Spleen (tissue), 11 donors: ENCODE data around the gene PLEKHN1. TPM values are rescaled to one million over a fixed set of nuclear protein-coding genes. Genes with fewer than 3 reads are reported as not detected.
"Not testable (repeated sequence)": the region's sequence is repeated elsewhere in the genome, so short reads cannot be mapped to it uniquely, and the experiment has no call there.

Experiments used
- DNase-seq: peaks from one replicate; pipeline ENCODE4 v3.0.0-alpha.2; 2020
- H3K27ac ChIP-seq, 8 donors: fragments of 200-600 bp; sonication (generic) in 7 of 8; 1 replicate in 4 of 8; 2 replicates in 4 of 8; pipeline versions ENCODE4 v1.5.0 to v1.8.0; 2016 to 2021; ENCODE audit warnings: inconsistent platforms in 4 of 8, mild to moderate bottlenecking in 4 of 8, moderate library complexity in 1 of 8
- H3K27me3 ChIP-seq, 7 donors: fragments of 200-600 bp; sonication (generic) in 6 of 7; replicated peaks in 1 of 7; 1 replicate in 4 of 7; 2 replicates in 3 of 7; pipeline versions ENCODE4 v1.5.0 to v1.8.0; 2016 to 2021; ENCODE audit warnings: inconsistent platforms in 3 of 7, mild to moderate bottlenecking in 1 of 7
- H3K36me3 ChIP-seq, 6 donors: fragments of 200-600 bp; sonication (generic) in 5 of 6; 1 replicate in 4 of 6; 2 replicates in 2 of 6; pipeline versions ENCODE4 v1.5.0 to v1.8.0; 2016 to 2021; ENCODE audit warnings: inconsistent platforms in 2 of 6
- H3K4me1 ChIP-seq, 6 donors: fragments of 200-600 bp; sonication (generic) in 5 of 6; 1 replicate in 3 of 6; 2 replicates in 3 of 6; pipeline versions ENCODE4 v1.5.0 to v1.8.0; 2016 to 2021; ENCODE audit warnings: inconsistent platforms in 3 of 6
- H3K4me3 ChIP-seq, 8 donors: fragments of 200-600 bp; sonication (generic) in 7 of 8; 1 replicate in 4 of 8; 2 replicates in 4 of 8; pipeline versions ENCODE4 v1.5.0 to v1.8.0; 2016 to 2021; ENCODE audit warnings: inconsistent platforms in 4 of 8, mild to moderate bottlenecking in 4 of 8, moderate library complexity in 2 of 8
- H3K9me3 ChIP-seq, 8 donors: fragments of 200-600 bp; sonication (generic) in 7 of 8; 1 replicate in 4 of 8; 2 replicates in 4 of 8; pipeline versions ENCODE4 v1.5.0 to v1.8.0; 2016 to 2021; ENCODE audit warnings: inconsistent platforms in 4 of 8
- POLR2A ChIP-seq, 3 donors: fragments of 450-650 bp; IDR thresholded peaks; one replicate each; pipeline ENCODE4 v1.5.1; 2017; ENCODE audit warnings: antibody characterized with exemption in 3 of 3, mild to moderate bottlenecking in 1 of 3
- POLR2AphosphoS5 ChIP-seq, 3 donors: sonication (generic); formaldehyde crosslinking; IDR thresholded peaks; one replicate each; pipeline ENCODE4 v1.5.1; 2017; ENCODE audit warnings: antibody characterized with exemption in 3 of 3
- WGBS, 5 donors: extraction: QIAGEN DNeasy Blood & Tissue Kit in 3 of 5; methylation state at CpG; one replicate each; pipeline versions ENCODE4 v1.1.5 to v1.1.7; 2013 to 2018; 5-methylcytosine and 5-hydroxymethylcytosine counted together
- intact Hi-C: fragments of 100-400 bp; cut with DNase I; formaldehyde crosslinking; loops from one replicate; pipeline ENCODE4 v1.15.0; 2023; ENCODE audit warnings: low total_unique reads
- polyA plus RNA-seq, 3 donors: library from polyadenylated mRNA; stranded (reverse); fragments of 200-250 nt; gene quantifications; one replicate each; pipeline ENCODE4 v1.2.1, GENCODE V29; 2013
- total RNA-seq, 7 donors: library from RNA; depleted of rRNA in 3 of 7; stranded (reverse); fragments of >200 nt in 3 of 7; fragmentation: NEBNext Ultra II Directional in 4 of 7; extraction: Animal tissue kit (Norgen Biotek cat#: 25700) in 4 of 7; gene quantifications; one replicate each; pipeline versions ENCODE4 v1.1.0 to v1.2.1, GENCODE V29; 2016 to 2021
- TF ChIP-seq, protein P1 (sequence below), 11 experiments: fragments of 200-600 bp in 7 of 11; fragments of 450-650 bp in 4 of 11; sonication (generic) in 4 of 11; IDR thresholded peaks in 8 of 11; conservative IDR thresholded peaks in 3 of 11; 1 replicate in 7 of 11; 2 replicates in 4 of 11; pipeline versions ENCODE4 v1.4.0 to v1.8.0; 2016 to 2021; ENCODE audit warnings: antibody characterized with exemption in 11 of 11, inconsistent platforms in 4 of 11, mild to moderate bottlenecking in 1 of 11
- donor health status: healthy with polysubstance abuse.
- donor health status: DM: no; HTN: no; CAD: no; lungs with moderate emphysema.
- donor health status: DM: no; HTN: no; CAD: no.
- donor health status: Bipolar disorder and iron deficiency.
- donor health status: healthy.
- donor health status: DM: no; HTN: no; CAD: no.
- donor health status: DM: yes; HTN: yes; CAD: no.

The PLEKHN1 gene
- total and polyA plus RNA-seq, 10 donors: 0.17 to 2.2 (median 0.95) TPM

- no peaks in the 10 kb centered on the region for H3K36me3 ChIP-seq
- no peak overlapping the region for H3K4me3 ChIP-seq
- H3K27me3 ChIP-seq: peaks cover 10 to 85% (median 63%) of the 10 kb centered on the region in 7 donors
- DNase-seq: no peak
- H3K9me3 ChIP-seq: no peaks in the 10 kb centered on the region
- intact Hi-C loops: no loop called here
- H3K4me1 ChIP-seq: peaks cover 5 to 14% (median 9%) of the 10 kb centered on the region in 6 donors
- WGBS, 5 donors: 74 to 96% (median 88%) methylated on average over 3 to 11 of the region's 11 CpGs
- TF ChIP-seq POLR2A (IDR thresholded peaks at IDR 0.05): no peak
- TF ChIP-seq, protein P1, sequence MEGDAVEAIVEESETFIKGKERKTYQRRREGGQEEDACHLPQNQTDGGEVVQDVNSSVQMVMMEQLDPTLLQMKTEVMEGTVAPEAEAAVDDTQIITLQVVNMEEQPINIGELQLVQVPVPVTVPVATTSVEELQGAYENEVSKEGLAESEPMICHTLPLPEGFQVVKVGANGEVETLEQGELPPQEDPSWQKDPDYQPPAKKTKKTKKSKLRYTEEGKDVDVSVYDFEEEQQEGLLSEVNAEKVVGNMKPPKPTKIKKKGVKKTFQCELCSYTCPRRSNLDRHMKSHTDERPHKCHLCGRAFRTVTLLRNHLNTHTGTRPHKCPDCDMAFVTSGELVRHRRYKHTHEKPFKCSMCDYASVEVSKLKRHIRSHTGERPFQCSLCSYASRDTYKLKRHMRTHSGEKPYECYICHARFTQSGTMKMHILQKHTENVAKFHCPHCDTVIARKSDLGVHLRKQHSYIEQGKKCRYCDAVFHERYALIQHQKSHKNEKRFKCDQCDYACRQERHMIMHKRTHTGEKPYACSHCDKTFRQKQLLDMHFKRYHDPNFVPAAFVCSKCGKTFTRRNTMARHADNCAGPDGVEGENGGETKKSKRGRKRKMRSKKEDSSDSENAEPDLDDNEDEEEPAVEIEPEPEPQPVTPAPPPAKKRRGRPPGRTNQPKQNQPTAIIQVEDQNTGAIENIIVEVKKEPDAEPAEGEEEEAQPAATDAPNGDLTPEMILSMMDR (IDR thresholded peaks at IDR 0.05 in 8 of 11, conservative IDR thresholded peaks at IDR 0.05 in 3 of 11): no peak
- no peak for TF ChIP-seq POLR2AphosphoS5 (IDR thresholded peaks at IDR 0.05)
- no peak overlapping the region for H3K27ac ChIP-seq
Observed at GRCh38 chr1:974293-974640, 8.0 kb downstream of the PLEKHN1 start.

DNA sequence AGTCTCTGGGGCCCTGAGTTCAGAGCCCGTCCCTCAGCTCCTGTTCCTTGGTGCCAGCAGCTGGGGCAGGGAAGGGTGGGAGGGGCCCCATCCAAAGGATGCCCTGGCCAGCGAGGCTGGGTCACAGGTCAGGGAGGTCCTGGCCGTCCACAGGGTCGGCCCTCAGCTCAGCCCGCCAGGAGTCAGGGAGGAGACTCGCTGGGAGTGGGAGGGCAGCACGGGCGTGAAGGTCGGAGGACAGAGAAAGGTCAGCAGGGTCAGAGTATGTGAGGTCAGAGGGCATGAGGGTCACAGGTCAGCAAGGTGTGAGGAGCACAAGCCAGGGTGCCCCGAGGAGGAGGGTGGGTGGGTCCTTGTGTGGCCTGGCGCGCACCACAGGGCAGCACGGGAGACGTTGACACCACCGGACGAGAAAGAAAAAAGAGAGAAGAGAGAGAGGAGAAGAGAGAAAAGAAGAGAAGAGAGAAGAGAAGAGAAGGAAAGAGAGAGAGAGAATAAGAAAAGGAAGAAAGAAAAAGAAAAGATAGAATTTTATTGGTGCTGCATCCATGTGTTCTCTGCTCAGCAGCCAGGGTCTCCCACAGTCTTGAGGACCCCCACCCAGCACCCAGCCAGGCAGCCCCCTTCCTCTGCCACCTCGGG is 8.5 kb downstream of the PLEKHN1 start:
- Histone ChIP-seq H3K9me3 (no peaks in the 10 kb centered on the region), H3K27me3 (peaks cover 10 to 82% (median 63%) of the 10 kb centered on the region in 7 donors), H3K36me3 (no peaks in the 10 kb centered on the region), H3K4me3 (no peak overlapping the region), H3K4me1 (peaks cover 5 to 14% (median 9%) of the 10 kb centered on the region in 6 donors), H3K27ac (no peak overlapping the region)
- no peak for TF ChIP-seq POLR2AphosphoS5 (IDR thresholded peaks at IDR 0.05)
- no peak for TF ChIP-seq POLR2A (IDR thresholded peaks at IDR 0.05)
- TF ChIP-seq, protein P1 (IDR thresholded peaks at IDR 0.05 in 8 of 11, conservative IDR thresholded peaks at IDR 0.05 in 3 of 11): no peak
- intact Hi-C loops: no loop called here
- DNase-seq: no peak
- WGBS, 5 donors: 67 to 80% (median 78%) methylated on average over 17 of the region's 17 CpGs

- no peak for DNase-seq
- no peak overlapping the region for H3K27ac ChIP-seq
- intact Hi-C loops: no loop called here
- no peaks in the 10 kb centered on the region for H3K9me3 ChIP-seq
- peaks cover 5 to 14% (median 9%) of the 10 kb centered on the region in 6 donors for H3K4me1 ChIP-seq
- H3K4me3 ChIP-seq: no peak overlapping the region
- TF ChIP-seq POLR2A (IDR thresholded peaks at IDR 0.05) (no peak), POLR2AphosphoS5 (IDR thresholded peaks at IDR 0.05) (no peak)
- TF ChIP-seq, protein P1 (IDR thresholded peaks at IDR 0.05 in 8 of 11, conservative IDR thresholded peaks at IDR 0.05 in 3 of 11): no peak
- 58 to 76% (median 70%) methylated on average over 9 of the region's 9 CpGs for WGBS, 5 donors
- H3K36me3 ChIP-seq: no peaks in the 10 kb centered on the region
- peaks cover 10 to 81% (median 60%) of the 10 kb centered on the region in 7 donors for H3K27me3 ChIP-seq
Observed at GRCh38 chr1:975365-975764, 9.1 kb downstream of the PLEKHN1 start.

DNA sequence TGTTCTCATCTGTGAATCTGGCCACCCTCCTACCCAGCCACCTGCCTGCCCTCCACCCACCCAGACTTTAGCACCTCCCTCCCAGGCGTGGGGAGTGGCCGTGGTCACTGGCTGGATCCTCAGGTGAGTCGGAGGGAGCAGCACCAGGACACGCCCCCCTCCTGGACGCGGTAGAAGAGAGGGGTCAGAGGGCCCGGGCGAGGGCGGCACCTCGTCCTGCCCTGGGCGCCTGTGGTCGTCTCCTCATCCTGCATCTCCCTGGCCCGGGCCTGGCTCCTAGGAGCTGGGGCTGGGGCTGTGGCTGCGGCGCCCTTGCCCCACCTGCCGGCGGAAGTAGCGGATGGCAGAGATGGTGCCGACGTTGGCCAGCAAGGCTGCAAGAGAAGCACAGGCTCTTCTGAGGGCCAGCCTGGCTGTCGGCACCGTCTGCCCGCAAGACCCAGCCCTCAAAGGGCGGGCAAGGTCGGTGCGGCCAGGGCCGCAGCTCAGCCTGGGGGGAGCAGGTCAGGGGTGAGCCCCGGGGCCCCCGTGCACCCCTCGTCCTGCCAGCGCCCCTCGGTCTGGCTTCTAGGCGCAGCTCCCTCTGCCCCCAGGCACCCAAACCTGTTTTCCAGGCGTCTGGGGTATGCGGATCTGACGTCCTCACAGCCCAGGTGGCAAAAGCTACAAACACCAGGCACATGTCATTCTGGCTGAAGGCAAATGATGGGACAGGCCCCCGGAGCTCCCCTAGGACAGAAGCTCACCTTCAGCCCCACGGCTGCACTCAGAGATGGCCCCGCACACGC is 9.8 kb downstream of the PLEKHN1 start:
- TF ChIP-seq POLR2AphosphoS5 (IDR thresholded peaks at IDR 0.05): peak in 1 of 3 donors; percentile 70
- TF ChIP-seq POLR2A (IDR thresholded peaks at IDR 0.05): no peak
- TF ChIP-seq, protein P1 (IDR thresholded peaks at IDR 0.05 in 8 of 11, conservative IDR thresholded peaks at IDR 0.05 in 3 of 11): peak in 9 of 11 experiments; percentile 44 to 84 (median 56)
- Histone ChIP-seq H3K4me1 (peaks cover 5 to 14% (median 9%) of the 10 kb centered on the region in 6 donors), H3K27me3 (peaks cover 10 to 81% (median 53%) of the 10 kb centered on the region in 7 donors), H3K9me3 (no peaks in the 10 kb centered on the region), H3K27ac (peak overlapping the region in 1 of 8 donors; percentile 23), H3K4me3 (peak overlapping the region in 6 of 8 donors; percentile 10 to 59 (median 20)), H3K36me3 (no peaks in the 10 kb centered on the region)
- intact Hi-C loops: no loop called here
- peak; percentile 88 for DNase-seq
- WGBS, 5 donors: 3 to 10% (median 5%) methylated on average over 8 to 40 of the region's 40 CpGs

DNA sequence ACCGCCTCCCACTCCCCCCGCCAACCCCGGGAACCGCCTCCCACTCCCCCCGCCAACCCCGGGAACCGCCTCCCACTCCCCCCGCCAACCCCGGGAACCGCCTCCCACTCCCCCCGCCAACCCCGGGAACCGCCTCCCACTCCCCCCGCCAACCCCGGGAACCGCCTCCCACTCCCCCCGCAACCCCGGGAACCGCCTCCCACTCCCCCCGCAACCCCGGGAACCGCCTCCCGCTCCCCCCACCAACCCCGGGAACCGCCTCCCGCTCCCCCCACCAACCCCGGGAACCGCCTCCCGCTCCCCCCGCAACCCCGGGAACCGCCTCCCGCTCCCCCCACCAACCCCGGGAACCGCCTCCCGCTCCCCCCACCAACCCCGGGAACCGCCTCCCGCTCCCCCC is 10.5 kb downstream of the PLEKHN1 start:
- intact Hi-C loops, H3K36me3 ChIP-seq, H3K9me3 ChIP-seq, H3K4me3 ChIP-seq, DNase-seq, H3K27ac ChIP-seq: not testable (repeated sequence)
- Histone ChIP-seq H3K4me1 (peaks cover 5 to 14% (median 9%) of the 10 kb centered on the region in 6 donors), H3K27me3 (peaks cover 6 to 81% (median 46%) of the 10 kb centered on the region in 7 donors)
- 57 to 66% (median 64%) methylated on average over 13 to 16 of the region's 39 CpGs; no CpG with 5 or more reads in 2 of the 5 donors for WGBS, 5 donors
